ENCODE data around the gene TPM2. TPM values are rescaled to one million over a fixed set of nuclear protein-coding genes. Genes with fewer than 3 reads are reported as not detected.
A peak's percentile ranks its signal among the peaks of the same experiment; 100 is the strongest.

Gene TPM2
- total and polyA plus RNA-seq, 9 of the 15 experiments (the other 6 are each of a cell fraction or from before 2014, with no cell fraction given): 0.28 to 16.1 (median 4.5) TPM

DNA sequence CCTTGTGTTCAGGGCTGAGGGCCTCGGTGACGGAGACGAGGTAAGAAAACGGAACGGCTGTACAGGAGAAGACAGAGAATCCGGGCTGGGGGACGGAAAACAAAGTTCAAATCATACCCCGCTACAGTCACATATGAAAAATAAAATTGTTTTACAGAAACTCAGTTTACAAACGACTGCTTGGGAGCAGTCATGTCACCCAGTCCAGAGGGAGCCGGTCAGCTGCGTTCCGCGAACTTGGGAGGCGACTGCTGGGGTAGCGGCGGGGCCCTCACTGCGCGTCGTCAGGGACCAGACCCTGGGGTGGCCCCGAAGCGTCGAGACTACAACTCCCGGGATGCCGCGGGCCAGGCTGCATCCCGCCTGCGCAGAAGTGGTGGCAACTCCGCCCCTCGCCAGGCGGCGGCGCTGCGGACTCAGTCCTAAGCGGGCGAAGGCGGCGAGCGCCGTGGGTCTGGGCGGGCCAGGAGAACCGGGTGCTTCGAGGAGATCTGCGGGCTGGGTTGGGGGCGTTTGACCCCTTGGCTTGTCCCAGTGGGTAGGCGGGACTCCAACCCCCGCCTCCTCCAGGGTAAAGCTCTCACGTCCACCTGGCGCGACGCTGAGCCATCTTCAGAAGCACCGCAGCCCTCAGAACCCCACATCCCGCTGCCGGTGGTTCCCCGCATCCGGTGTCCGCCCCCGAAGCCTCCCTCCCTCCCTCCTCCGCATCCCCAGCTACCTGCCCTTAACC, 43.0 kb downstream of the TPM2 start (continued):
- TF ChIP-seq, protein P1, sequence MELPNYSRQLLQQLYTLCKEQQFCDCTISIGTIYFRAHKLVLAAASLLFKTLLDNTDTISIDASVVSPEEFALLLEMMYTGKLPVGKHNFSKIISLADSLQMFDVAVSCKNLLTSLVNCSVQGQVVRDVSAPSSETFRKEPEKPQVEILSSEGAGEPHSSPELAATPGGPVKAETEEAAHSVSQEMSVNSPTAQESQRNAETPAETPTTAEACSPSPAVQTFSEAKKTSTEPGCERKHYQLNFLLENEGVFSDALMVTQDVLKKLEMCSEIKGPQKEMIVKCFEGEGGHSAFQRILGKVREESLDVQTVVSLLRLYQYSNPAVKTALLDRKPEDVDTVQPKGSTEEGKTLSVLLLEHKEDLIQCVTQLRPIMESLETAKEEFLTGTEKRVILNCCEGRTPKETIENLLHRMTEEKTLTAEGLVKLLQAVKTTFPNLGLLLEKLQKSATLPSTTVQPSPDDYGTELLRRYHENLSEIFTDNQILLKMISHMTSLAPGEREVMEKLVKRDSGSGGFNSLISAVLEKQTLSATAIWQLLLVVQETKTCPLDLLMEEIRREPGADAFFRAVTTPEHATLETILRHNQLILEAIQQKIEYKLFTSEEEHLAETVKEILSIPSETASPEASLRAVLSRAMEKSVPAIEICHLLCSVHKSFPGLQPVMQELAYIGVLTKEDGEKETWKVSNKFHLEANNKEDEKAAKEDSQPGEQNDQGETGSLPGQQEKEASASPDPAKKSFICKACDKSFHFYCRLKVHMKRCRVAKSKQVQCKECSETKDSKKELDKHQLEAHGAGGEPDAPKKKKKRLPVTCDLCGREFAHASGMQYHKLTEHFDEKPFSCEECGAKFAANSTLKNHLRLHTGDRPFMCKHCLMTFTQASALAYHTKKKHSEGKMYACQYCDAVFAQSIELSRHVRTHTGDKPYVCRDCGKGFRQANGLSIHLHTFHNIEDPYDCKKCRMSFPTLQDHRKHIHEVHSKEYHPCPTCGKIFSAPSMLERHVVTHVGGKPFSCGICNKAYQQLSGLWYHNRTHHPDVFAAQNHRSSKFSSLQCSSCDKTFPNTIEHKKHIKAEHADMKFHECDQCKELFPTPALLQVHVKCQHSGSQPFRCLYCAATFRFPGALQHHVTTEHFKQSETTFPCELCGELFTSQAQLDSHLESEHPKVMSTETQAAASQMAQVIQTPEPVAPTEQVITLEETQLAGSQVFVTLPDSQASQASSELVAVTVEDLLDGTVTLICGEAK (IDR thresholded peaks at IDR 0.05): peak; percentile 73
- TF ChIP-seq, protein P1 (CRISPR knock-in tag; IDR thresholded peaks at IDR 0.05): no peak
- TF ChIP-seq CTBP1 (IDR thresholded peaks at IDR 0.05; ENCODE audit: borderline replicate concordance) (peak; percentile 39; the same call in 1 of the 2 replicates), EGR1 (conservative IDR thresholded peaks at IDR 0.05) (peak; percentile 88), TEAD1 (CRISPR knock-in tag; IDR thresholded peaks at IDR 0.05) (peak in 1 of 2 experiments; percentile 29; a peak in 1 of 4 replicates), TAF1 (IDR thresholded peaks at IDR 0.05; ENCODE audit: control insufficient read depth, extremely low read depth, insufficient read depth, low read length, severe bottlenecking) (peak; percentile 31), ATF7 (IDR thresholded peaks at IDR 0.05) (peak; percentile 37; the same call in 1 of the 2 replicates), SMC3 (conservative IDR thresholded peaks at IDR 0.05; ENCODE audit: insufficient read depth, low read depth, low read length) (peak; percentile 50), CREM (IDR thresholded peaks at IDR 0.05; ENCODE audit: low read depth) (peak; percentile 33; the same call in 1 of the 2 replicates), RBM17 (IDR thresholded peaks at IDR 0.05; ENCODE audit: borderline replicate concordance, low read depth, low read length) (no peak), SMAD4 (CRISPR knock-in tag; conservative IDR thresholded peaks at IDR 0.05) (peak; percentile 50; the same call in 1 of the 2 replicates)
- TF ChIP-seq, protein P2, sequence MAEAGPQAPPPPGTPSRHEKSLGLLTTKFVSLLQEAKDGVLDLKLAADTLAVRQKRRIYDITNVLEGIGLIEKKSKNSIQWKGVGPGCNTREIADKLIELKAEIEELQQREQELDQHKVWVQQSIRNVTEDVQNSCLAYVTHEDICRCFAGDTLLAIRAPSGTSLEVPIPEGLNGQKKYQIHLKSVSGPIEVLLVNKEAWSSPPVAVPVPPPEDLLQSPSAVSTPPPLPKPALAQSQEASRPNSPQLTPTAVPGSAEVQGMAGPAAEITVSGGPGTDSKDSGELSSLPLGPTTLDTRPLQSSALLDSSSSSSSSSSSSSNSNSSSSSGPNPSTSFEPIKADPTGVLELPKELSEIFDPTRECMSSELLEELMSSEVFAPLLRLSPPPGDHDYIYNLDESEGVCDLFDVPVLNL (CRISPR knock-in tag; IDR thresholded peaks at IDR 0.05; ENCODE audit: low read depth): no peak
- TF ChIP-seq, protein P3, sequence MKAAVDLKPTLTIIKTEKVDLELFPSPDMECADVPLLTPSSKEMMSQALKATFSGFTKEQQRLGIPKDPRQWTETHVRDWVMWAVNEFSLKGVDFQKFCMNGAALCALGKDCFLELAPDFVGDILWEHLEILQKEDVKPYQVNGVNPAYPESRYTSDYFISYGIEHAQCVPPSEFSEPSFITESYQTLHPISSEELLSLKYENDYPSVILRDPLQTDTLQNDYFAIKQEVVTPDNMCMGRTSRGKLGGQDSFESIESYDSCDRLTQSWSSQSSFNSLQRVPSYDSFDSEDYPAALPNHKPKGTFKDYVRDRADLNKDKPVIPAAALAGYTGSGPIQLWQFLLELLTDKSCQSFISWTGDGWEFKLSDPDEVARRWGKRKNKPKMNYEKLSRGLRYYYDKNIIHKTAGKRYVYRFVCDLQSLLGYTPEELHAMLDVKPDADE (conservative IDR thresholded peaks at IDR 0.05; ENCODE audit: control insufficient read depth, low read depth, low read length): peak; percentile 53; the same call in 1 of the 2 replicates
